Measurements from ENCODE around the gene STIP1. TPM values are rescaled to one million over a fixed set of nuclear protein-coding genes. Genes with fewer than 3 reads are reported as not detected.

STIP1 gene
- total RNA-seq, 1 experiment from 2014 or later = 306 TPM

DNA sequence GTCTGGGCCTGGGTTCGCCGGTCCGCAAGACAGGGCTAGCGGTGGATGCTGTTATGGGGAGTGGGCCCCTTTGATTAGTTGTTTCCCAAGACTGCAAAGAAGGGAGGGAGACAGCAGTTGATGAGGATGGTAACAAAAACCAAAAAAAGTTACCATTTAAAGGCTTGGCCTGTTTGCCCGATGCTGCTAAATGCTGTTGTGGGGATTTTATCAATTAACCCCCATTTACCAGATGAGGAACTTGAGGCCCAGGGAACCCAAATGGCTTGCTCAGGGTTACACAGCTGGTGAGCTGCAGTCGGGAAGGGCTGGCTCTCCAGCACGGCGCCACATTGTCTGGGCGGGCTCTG, 36.7 kb downstream of the STIP1 start:
- DNase-seq (ENCODE audit: low read depth) = no peak

DNA sequence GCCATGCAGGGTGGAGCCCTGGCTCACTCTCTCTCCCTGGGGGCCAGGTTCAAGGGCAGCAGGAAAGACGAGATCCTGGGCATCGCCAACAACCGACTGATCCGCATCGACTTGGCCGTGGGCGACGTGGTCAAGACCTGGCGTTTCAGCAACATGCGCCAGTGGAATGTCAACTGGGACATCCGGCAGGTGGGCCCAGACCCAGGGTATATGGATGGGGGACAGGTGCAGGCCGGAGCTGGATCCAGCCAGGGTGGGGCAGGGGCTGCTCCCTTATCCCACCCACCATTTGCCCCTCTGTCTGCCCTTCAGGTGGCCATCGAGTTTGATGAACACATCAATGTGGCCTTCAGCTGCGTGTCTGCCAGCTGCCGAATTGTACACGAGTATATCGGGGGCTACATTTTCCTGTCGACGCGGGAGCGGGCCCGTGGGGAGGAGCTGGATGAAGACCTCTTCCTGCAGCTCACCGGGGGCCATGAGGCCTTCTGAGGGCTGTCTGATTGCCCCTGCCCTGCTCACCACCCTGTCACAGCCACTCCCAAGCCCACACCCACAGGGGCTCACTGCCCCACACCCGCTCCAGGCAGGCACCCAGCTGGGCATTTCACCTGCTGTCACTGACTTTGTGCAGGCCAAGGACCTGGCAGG, 37.2 kb downstream of the STIP1 start:
- no peak for DNase-seq (ENCODE audit: low read depth)

- DNase-seq (ENCODE audit: low read depth) = peak; percentile 74
Measured at GRCh38 chr11:64224151-64224890, 38.4 kb downstream of the STIP1 start.

DNA sequence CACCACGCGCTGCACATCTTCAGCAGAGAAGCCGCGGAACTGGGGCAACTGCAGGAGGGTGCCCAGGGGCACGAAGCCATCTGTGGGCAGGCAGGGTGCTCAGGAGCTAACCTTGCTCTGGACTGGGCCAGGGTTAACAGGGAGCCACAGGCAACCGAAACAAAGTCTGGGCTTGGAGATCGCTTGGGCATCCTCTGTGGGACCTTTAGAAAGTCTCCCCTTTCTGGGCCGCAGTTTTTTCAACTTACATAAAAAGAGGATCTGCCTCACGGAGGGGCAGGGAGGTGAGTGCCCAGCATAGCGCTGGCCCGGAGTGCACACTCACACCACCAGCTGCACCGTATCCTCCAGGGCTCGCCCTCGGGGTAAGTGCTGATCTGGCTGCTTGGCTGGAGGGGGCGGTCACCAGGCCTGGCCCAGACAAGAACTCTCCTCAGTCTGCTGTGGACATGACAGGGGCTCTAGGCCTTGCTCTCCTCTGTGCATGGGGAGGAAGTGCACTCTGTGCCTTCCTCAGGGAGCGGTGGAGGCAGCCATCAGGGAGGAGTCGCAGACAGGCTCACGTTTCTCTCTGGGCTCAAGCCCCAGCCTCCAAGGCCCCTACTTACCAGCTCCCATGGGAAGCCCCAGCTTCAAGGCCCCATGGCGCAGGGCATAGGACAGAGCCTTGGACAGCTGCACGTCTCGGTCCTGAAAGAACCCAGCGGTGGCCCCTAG, 39.1 kb downstream of the STIP1 start:
- peak; percentile 32 for DNase-seq (ENCODE audit: low read depth)

GRCh38 chr11:64225608-64226506, 39.9 kb downstream of the STIP1 start, which contains the start of the genes NUDT22 and TRPT1:
Gene NUDT22, plus strand, starts transcription at chr11:64226274. Its CDS starts 379 bp downstream, at chr11:64226653.
Gene TRPT1, minus strand, starts transcription at chr11:64226186. Its CDS starts 326 bp downstream, at chr11:64225860.
- DNase-seq (ENCODE audit: low read depth) = peak; percentile 81

- peak; percentile 50 for DNase-seq (ENCODE audit: low read depth)
Measured at GRCh38 chr11:64226507-64227051, 40.6 kb downstream of the STIP1 start.

GRCh38 chr11:64227405-64227956, 41.5 kb downstream of the STIP1 start:
- DNase-seq (ENCODE audit: low read depth) = no peak

- DNase-seq (ENCODE audit: low read depth) = no peak
Measured at GRCh38 chr11:64229090-64229743, 43.2 kb downstream of the STIP1 start.

- DNase-seq (ENCODE audit: low read depth) = no peak
Measured at GRCh38 chr11:64229744-64230170, 43.8 kb downstream of the STIP1 start.

DNA sequence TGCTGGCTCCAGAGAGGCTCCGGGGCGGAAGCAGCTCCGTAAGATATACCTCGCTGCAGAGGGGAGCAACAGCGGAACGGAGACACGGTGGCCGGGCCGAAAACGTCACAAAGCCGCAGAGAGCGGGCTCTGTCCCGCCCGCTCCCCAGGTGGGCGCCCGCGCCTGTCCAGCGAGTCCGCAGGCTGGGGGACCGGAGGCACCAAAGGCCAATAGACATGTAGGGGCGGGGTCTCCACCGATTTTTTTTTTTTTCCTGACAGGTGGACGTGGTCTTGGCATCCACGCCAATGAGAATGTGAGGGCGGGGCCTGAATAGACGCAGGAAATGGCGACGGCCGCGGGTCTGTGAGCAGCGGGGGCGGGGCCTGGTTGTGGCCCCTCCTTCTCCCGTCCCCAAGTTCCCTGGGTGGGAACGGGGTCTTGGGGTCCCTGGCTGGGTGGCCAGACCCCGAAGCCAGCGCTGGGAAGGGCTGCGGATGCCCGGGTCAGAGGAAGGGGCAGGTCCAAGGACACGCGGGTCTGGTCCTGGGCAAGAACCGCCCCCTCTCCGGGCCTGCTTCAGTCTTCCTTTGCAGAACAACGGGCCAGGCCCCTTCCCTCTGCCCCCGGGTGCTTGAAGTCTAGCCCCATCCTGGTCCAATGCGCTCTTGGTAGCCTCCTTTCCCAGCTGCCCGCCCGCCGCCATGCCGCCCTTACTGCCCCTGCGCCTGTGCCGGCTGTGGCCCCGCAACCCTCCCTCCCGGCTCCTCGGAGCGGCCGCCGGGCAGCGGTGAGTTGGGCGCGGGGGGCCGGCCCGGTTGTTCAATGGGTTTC, 44.4 kb downstream of the STIP1 start, which contains the start of gene DNAJC4:
DNAJC4 (plus strand) TSS at position 378 of the 814 bp plus-strand sequence; CDS start at position 685, 307 bp downstream.
- peak; percentile 85 for DNase-seq (ENCODE audit: low read depth)

DNA sequence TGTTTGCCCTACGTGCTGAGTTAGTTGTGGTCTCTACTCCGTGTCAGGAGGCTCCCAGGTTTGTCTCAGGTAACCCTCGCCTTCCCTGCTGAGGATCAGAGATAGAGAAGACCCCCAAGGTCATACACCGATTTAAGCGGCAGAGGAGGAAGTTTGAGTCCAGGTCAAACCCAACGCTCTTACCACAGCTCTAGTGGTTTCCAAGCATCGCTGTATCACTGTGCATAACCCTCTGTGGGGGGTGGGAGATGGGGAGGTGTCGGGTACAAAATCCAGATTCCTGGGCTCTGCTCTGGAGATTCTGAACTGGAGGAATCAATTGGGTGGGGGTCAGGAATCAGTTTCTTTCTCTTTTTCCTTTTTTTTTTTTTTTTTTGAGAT, 45.0 kb downstream of the STIP1 start:
- DNase-seq (ENCODE audit: low read depth) = no peak

GRCh38 chr11:64231546-64231945, 45.6 kb downstream of the STIP1 start:
- DNase-seq (ENCODE audit: low read depth) = no peak

- no peak for DNase-seq (ENCODE audit: low read depth)
Measured at GRCh38 chr11:64232182-64232966, 46.4 kb downstream of the STIP1 start.

GRCh38 chr11:64232967-64233315, 47.0 kb downstream of the STIP1 start:
- DNase-seq (ENCODE audit: low read depth) = no peak

- DNase-seq (ENCODE audit: low read depth) = peak; percentile 71
Measured at GRCh38 chr11:64233913-64234586, 48.1 kb downstream of the STIP1 start, which contains the start of gene VEGFB. Gene VEGFB, plus strand, starts transcription at chr11:64234584. Its CDS starts 250 bp downstream, at chr11:64234834.

- DNase-seq (ENCODE audit: low read depth) = peak; percentile 39
Measured at GRCh38 chr11:64234647-64235379, 48.8 kb downstream of the STIP1 start.
